HG03159 (cell line): ENCODE data around the gene KDM7A.
"Not testable (repeated sequence)": the region's sequence is repeated elsewhere in the genome, so short reads cannot be mapped to it uniquely, and the experiment has no call there.

Experiments used
- ATAC-seq: cut with Tn5 transposase; IDR thresholded peaks from one replicate; pipeline ENCODE4 v1.9.1; 2021; ENCODE audit warnings: mild to moderate bottlenecking, moderate library complexity; ENCODE audit not compliant: unreplicated experiment

KDM7A gene

GRCh38 chr7:140162081-140162480 is 14.7 kb downstream of the KDM7A start:
- not testable (repeated sequence) for ATAC-seq

- no peak for ATAC-seq
These were observed 15.7 kb downstream of the KDM7A start for GRCh38 chr7:140161047-140161446.

- ATAC-seq: no peak
These were observed 16.5 kb downstream of the KDM7A start for GRCh38 chr7:140160308-140160707.

GRCh38 chr7:140159497-140159896 is 17.3 kb downstream of the KDM7A start:
- no peak for ATAC-seq

- no peak for ATAC-seq
These were observed 20.2 kb downstream of the KDM7A start for GRCh38 chr7:140156460-140157080.

DNA sequence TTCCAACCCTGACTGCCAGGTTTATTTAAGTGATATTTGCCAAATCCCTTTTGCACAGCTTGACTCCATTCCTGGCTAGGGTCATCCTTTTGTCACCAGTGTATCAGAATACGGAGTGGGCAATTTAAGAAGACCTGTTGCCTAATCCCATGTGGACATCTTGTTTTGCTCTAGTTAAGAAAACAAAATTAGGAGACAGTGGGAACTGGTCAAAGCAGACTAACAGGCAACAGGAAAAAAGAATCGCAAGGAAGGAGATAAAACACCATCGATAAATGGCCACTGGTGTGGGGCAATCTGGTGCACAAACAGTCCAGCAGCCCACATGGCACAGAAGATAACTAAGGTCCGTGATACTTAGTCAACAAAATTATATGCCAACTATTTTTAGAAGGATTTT is 21.4 kb downstream of the KDM7A start:
- no peak for ATAC-seq

DNA sequence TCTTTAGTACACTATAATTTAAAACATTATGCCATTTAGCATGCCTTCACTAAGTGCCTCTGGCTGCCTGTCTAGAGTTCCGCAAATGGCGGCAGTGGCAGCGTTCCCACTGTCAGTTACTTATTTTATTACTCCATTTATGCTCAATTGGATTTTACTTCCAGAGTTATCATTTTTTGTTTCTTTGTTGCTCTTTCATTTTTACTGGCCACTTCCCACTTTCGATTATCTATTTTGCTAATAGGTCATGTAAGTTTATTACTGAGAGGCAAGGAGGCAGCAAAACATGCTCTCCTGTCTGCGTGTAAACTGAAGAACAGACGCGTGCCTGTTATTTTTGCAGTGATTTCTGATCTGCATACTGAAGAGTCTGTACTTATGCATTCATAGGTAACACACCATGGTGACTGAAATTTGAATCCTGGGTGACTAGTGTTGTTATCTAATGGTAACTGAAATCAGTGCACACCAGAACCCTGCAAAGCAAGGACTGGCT is 23.1 kb downstream of the KDM7A start:
- no peak for ATAC-seq

- ATAC-seq: no peak
These were observed 30.2 kb downstream of the KDM7A start for GRCh38 chr7:140146574-140146973.

DNA sequence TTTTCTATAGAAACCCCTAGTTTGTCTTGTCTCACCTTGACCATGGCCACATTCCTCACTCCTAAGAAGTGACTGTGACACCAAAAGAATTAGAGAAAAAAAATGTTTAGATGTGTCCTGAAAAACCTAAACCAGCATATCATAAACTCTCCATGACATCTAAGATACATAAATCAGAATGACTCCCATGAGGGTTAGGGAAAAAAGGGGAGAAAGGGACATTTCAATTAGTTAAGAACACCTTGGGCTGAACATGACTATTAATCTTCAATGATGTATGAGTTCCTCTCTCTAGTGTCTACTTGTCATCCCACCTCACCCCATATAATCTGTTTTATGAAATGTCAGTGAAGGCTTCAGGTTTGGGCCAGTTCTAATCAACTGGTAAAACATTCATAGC is 31.1 kb downstream of the KDM7A start:
- ATAC-seq: no peak

- no peak for ATAC-seq
These were observed 32.0 kb downstream of the KDM7A start for GRCh38 chr7:140144821-140145220.

- ATAC-seq: no peak
These were observed 32.8 kb downstream of the KDM7A start for GRCh38 chr7:140143997-140144396.

DNA sequence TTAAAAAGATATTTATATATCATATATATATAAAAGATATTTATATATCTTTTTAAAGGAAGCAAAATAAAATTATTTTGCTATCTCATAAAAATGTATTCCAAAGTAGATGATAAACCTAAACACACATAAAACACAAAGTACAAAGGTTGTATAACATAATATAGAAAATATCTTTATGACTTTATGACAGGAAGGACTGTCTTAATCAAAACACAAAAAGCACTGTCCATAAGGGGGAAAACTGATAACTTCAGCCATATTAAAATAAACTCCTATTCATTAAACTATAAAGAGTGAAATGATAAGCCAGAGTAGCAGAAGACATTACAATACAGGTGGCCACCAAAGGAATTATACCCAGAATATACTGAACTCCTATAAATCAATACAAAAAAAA is 34.8 kb downstream of the KDM7A start:
- no peak for ATAC-seq

DNA sequence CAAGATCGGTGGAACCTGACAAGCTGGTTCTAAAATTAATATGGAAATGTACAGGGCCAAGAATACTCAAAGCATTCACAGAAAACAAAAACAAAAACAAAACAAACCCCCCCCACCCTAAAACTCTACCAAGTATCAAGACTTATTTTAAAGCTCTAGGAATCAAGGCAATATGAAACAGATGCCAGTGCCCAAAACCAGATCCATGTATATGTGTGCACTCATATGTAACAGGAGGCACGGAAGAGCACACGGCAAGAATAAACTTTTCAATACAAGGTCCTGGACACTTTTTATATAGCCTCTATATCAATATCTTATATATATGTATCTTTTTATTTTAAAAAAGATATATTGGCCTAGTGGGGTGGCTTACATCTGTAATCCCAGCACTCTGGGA is 35.5 kb downstream of the KDM7A start:
- ATAC-seq: no peak

DNA sequence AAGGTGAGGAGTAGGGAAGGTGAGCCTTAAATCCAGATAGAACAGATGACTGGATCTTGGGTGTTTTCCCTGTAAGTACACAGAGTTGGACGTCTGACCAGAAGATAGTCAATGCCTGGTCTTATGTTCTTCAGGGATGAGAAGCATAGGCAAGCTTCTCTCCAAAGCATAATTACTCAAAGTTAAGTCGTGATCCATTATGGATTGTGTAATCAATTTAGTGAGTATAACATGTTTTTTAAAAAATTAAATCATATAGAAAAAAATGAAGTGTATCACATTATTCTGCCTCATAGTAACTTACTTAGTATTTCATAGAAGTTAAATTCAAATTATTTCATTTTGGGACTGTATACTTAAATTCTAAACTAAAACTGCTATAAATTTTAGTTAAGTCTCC is 39.7 kb downstream of the KDM7A start:
- ATAC-seq: no peak

DNA sequence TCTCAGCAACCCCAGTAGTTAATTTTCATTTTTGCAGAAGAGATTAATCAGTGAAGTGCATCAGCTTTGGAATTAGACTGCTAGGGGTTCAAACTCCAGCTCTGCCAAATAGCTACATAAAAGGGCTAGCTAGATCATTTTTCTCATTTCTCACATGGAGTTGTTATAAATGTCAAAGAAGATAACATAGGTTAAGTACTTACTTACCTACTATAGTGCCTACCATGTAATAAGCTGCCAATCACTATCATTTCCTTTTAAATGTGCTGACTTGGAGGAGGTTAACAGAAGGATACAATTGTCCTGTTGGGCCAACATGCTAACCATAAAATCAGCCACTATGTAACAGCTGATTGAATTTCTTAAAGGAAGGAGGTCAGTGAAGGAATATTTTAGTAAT is 40.7 kb downstream of the KDM7A start:
- no peak for ATAC-seq

DNA sequence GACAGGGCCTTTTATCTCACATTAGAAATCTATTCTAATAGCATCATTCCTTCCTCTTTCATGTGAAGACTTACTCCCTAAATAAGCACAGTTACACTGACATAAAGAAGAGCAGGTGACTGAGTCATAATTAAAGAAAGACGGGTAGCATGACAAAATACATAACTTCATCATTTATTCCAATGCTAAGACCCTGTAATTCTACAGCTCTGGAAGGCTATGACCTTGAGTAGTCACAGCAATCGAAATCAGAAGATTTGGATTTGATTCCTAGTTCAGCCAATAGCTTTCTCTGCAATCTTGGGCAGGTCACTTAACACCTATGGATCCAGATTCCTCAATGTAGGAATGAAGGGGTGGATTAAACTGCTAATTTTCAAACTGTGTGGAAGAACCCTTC is 42.7 kb downstream of the KDM7A start:
- ATAC-seq: no peak

DNA sequence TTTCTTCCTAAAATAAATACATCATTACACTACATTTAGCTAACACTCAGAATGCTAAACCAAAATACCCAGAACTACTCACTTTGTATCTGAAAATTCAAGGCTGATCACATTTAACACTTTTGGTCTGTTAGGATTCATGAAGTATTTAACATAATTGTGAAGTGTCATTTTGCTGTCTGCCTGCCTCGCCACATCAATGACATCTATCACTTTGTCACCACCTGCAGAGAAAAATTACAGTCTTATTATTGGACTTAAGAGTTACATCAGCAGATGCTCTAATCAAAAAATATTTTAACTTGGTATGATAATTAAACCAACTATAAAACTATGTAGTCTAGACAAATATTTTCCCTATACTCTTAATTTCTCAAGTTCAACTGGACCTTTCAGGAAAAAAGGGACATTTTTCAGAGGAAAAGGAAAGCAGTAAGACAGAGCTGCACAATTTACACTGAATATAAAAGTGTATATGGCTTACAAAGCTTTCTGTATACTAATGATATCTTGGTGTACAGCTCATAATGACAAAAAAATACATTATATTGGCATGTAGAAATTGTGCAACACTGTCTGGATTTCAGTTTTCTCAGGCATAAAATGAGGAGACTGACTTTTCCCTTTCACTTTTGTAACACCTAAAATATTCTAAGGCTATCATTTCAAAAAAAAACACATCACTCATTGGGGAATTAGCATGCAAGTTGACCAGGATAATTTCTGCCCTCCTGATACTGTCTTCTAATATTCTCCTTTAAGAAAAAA is 49.2 kb downstream of the KDM7A start:
- no peak for ATAC-seq

DNA sequence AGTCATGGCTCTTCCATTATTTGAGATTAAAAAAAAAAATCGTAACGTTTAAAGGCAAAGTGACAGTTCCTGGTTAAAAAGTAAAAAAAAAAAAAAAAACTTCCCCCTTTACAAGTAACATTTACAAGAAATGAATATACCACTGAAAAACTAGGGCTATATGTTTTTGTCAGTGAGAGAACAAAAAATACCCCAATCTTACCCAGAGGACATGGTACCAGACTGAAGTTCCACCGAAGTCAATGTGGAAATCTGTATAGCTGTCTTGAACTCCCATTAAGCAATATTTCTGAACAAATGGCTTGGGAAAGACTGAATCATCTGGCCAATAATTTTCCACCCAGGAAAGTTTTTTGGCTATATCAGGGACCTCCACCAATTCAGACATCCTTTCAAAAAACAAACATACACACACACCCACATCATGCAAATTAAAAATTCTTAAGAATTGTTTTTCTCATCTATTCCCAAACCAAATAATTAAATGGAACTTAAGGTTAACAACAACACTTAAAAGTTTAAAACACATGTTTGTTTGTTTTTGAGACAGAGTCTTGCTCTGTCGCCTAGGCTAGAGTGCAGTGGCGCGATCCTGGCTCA is 50.2 kb downstream of the KDM7A start:
- ATAC-seq: no peak

DNA sequence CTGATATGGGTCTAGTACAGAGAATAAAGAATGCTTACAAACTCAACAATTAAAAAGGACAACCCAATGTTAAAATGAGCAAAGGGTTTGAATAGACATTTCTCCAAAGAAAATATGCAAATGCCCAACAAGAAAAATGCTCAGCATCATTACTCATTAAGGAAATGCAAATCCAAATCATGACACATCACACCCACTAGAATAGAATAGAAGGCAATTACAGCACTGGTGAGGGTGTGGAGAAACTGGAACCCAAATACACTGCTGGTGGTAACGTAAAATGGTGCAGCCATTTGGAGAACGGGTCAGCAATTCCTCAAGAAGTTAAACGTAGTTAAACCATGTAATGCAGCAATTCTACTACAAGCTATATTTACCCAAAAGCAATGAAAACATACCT is 53.8 kb downstream of the KDM7A start:
- ATAC-seq: no peak

DNA sequence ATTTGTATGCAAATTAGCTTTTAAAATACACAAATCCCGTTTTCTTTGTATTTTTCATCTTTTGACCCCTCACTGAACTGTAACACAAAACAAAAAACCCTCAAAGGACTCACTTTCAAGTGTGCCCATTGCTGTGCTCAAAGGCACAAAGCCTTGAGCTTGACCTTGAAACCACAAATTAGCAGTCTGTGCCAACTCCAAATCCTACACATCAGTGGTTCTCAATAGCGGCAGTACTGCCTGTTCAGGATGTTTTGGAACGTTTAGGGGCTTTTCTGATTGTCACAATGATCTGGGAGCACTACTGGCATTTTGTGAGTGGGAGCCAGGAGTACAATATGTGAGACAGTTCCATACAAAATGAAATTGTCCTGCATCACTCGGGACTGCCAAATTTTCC is 55.5 kb downstream of the KDM7A start:
- no peak for ATAC-seq

DNA sequence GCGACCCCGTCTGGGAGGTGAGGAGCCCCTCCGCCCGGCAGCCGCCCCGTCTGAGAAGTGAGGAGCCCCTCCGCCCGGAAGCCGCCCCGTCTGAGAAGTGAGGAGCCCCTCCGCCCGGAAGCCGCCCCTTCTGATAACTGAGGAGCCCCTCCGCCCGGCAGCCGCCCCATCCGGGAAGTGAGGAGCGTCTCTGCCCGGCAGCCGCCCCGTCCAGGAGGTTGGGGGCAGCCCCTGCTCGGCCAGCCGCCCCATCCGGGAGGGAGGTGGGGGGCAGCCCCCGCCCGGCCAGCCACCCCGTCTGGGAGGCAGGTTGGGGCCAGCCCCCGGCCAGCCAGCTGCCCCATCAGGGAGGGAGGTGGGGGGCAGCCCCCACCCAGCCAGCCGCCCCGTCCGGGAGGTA is 62.0 kb downstream of the KDM7A start:
- not testable (repeated sequence) for ATAC-seq

- not testable (repeated sequence) for ATAC-seq
These were observed 68.0 kb downstream of the KDM7A start for GRCh38 chr7:140108777-140109176.
